NCI-H446 (cell line): ENCODE measurements around the gene OR51I2.

ENCODE experiments used
- DNase-seq, 2 experiments: peaks; one replicate each; lab custom pipeline; 2025; lab: John Stamatoyannopoulos, UW

Gene OR51I2

GRCh38 chr11:5449023-5449422, at the start of gene OR51I2:
OR51I2 (plus strand) TSS chr11:5449323; CDS start chr11:5453489, 4,166 bp downstream.
- DNase-seq: no peak

GRCh38 chr11:5405173-5405572, 44.0 kb upstream of the OR51I2 start:
- DNase-seq: no peak

GRCh38 chr11:5420993-5421392, 28.1 kb upstream of the OR51I2 start:
- no peak for DNase-seq

GRCh38 chr11:5421811-5422210, 27.3 kb upstream of the OR51I2 start, which contains the start of gene OR51Q1:
OR51Q1 (plus strand) TSS chr11:5422111; CDS start chr11:5422201, 90 bp downstream.
- DNase-seq: no peak

GRCh38 chr11:5423131-5423530, 26.0 kb upstream of the OR51I2 start:
- DNase-seq: no peak

GRCh38 chr11:5441414-5441813, 7.7 kb upstream of the OR51I2 start, which contains the start of gene OR51I1:
OR51I1 (minus strand) TSS chr11:5441514; CDS start chr11:5441514, 0 bp downstream.
- DNase-seq: no peak

GRCh38 chr11:5443835-5444393, 5.2 kb upstream of the OR51I2 start:
- no peak for DNase-seq

GRCh38 chr11:5449432-5449831, 309 bp downstream of the OR51I2 start:
- DNase-seq: no peak

- DNase-seq: no peak
Measured at GRCh38 chr11:5460983-5461621, 12.0 kb downstream of the OR51I2 start.

GRCh38 chr11:5467527-5467926, 18.4 kb downstream of the OR51I2 start:
- DNase-seq: no peak

- no peak for DNase-seq
Measured at GRCh38 chr11:5473921-5474320, 24.8 kb downstream of the OR51I2 start.

- DNase-seq: peak in 1 of 2 experiments; percentile 43
Measured at GRCh38 chr11:5476186-5476819, 27.2 kb downstream of the OR51I2 start.

- DNase-seq: no peak
Measured at GRCh38 chr11:5486003-5486402, 36.9 kb downstream of the OR51I2 start.

GRCh38 chr11:5486421-5486820, 37.3 kb downstream of the OR51I2 start:
- DNase-seq: no peak

GRCh38 chr11:5488385-5488784, 39.3 kb downstream of the OR51I2 start, which contains the start of gene OR52D1:
OR52D1 (plus strand) TSS chr11:5488685; CDS start chr11:5488707, 22 bp downstream.
- DNase-seq: no peak

- no peak for DNase-seq
Measured at GRCh38 chr11:5488798-5489399, 39.8 kb downstream of the OR51I2 start.

GRCh38 chr11:5489576-5490357, 40.6 kb downstream of the OR51I2 start:
- no peak for DNase-seq

- no peak for DNase-seq
Measured at GRCh38 chr11:5499671-5500070, 50.5 kb downstream of the OR51I2 start.

GRCh38 chr11:5500393-5500801, 51.3 kb downstream of the OR51I2 start:
- no peak for DNase-seq

GRCh38 chr11:5504403-5504921, 55.3 kb downstream of the OR51I2 start:
- no peak for DNase-seq

GRCh38 chr11:5505363-5506048, 56.4 kb downstream of the OR51I2 start:
- DNase-seq: no peak
